ENCODE results near the gene TFB2M. TPM values are rescaled to one million over a fixed set of nuclear protein-coding genes. Genes with fewer than 3 reads are reported as not detected.
A peak's percentile ranks its signal among the peaks of the same experiment; 100 is the strongest.

TFB2M gene
- total and polyA plus RNA-seq, 2 of the 13 experiments (the other 11 are each of a cell fraction or from before 2014, with no cell fraction given): 15.7 to 31.4 TPM

- TF ChIP-seq GRHL1 (CRISPR knock-in tag; conservative IDR thresholded peaks at IDR 0.05): no peak
- TF ChIP-seq POGZ (CRISPR knock-in tag; IDR thresholded peaks at IDR 0.05): peak; percentile 70; the same call in 1 of the 2 replicates
- TF ChIP-seq NR0B2 (CRISPR knock-in tag; IDR thresholded peaks at IDR 0.05): no peak
- TF ChIP-seq ZFP82 (CRISPR knock-in tag; IDR thresholded peaks at IDR 0.05; ENCODE audit: borderline replicate concordance): no peak; the same call in 1 of the 2 replicates
- TF ChIP-seq, protein P1, sequence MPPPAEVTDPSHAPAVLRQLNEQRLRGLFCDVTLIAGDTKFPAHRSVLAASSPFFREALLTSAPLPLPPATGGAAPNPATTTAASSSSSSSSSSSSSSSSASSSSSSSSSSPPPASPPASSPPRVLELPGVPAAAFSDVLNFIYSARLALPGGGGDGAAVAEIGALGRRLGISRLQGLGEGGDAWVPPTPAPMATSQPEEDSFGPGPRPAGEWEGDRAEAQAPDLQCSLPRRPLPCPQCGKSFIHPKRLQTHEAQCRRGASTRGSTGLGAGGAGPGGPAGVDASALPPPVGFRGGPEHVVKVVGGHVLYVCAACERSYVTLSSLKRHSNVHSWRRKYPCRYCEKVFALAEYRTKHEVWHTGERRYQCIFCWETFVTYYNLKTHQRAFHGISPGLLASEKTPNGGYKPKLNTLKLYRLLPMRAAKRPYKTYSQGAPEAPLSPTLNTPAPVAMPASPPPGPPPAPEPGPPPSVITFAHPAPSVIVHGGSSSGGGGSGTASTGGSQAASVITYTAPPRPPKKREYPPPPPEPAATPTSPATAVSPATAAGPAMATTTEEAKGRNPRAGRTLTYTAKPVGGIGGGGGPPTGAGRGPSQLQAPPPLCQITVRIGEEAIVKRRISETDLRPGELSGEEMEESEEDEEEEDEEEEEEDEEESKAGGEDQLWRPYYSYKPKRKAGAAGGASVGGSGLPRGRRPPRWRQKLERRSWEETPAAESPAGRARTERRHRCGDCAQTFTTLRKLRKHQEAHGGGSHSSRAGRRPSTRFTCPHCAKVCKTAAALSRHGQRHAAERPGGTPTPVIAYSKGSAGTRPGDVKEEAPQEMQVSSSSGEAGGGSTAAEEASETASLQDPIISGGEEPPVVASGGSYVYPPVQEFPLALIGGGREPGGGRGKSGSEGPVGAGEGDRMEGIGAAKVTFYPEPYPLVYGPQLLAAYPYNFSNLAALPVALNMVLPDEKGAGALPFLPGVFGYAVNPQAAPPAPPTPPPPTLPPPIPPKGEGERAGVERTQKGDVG (CRISPR knock-in tag; IDR thresholded peaks at IDR 0.05; ENCODE audit: borderline replicate concordance): no peak
- TF ChIP-seq NFATC3 (CRISPR knock-in tag; IDR thresholded peaks at IDR 0.05): no peak
- no peak for TF ChIP-seq FIP1L1 (IDR thresholded peaks at IDR 0.05; ENCODE audit: borderline replicate concordance, insufficient read depth, low read depth, low read length)
- no peak for TF ChIP-seq CCAR2 (optimal IDR thresholded peaks at IDR 0.05; ENCODE audit: low read depth, low read length)
- no peak for TF ChIP-seq NFIB (CRISPR knock-in tag; IDR thresholded peaks at IDR 0.05; ENCODE audit: borderline replicate concordance)
- no peak for TF ChIP-seq ZNF605 (CRISPR knock-in tag; IDR thresholded peaks at IDR 0.05)
- TF ChIP-seq NCOA5 (CRISPR knock-in tag; IDR thresholded peaks at IDR 0.05): no peak
- TF ChIP-seq, protein P2, sequence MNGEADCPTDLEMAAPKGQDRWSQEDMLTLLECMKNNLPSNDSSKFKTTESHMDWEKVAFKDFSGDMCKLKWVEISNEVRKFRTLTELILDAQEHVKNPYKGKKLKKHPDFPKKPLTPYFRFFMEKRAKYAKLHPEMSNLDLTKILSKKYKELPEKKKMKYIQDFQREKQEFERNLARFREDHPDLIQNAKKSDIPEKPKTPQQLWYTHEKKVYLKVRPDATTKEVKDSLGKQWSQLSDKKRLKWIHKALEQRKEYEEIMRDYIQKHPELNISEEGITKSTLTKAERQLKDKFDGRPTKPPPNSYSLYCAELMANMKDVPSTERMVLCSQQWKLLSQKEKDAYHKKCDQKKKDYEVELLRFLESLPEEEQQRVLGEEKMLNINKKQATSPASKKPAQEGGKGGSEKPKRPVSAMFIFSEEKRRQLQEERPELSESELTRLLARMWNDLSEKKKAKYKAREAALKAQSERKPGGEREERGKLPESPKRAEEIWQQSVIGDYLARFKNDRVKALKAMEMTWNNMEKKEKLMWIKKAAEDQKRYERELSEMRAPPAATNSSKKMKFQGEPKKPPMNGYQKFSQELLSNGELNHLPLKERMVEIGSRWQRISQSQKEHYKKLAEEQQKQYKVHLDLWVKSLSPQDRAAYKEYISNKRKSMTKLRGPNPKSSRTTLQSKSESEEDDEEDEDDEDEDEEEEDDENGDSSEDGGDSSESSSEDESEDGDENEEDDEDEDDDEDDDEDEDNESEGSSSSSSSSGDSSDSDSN (CRISPR knock-in tag; IDR thresholded peaks at IDR 0.05): no peak
- TF ChIP-seq ZKSCAN8 (CRISPR knock-in tag; IDR thresholded peaks at IDR 0.05; ENCODE audit: borderline replicate concordance): peak; percentile 94; the same call in 1 of the 2 replicates
- no peak for TF ChIP-seq SNRNP70 (IDR thresholded peaks at IDR 0.05; ENCODE audit: low read depth, low read length)
- TF ChIP-seq MBNL3 (CRISPR knock-in tag; conservative IDR thresholded peaks at IDR 0.05): no peak
- TF ChIP-seq REXO4 (CRISPR knock-in tag; IDR thresholded peaks at IDR 0.05; ENCODE audit: borderline replicate concordance): no peak
- peak; percentile 88 for TF ChIP-seq SAP130 (CRISPR knock-in tag; IDR thresholded peaks at IDR 0.05; ENCODE audit: low read depth)
- TF ChIP-seq ZNF10 (CRISPR knock-in tag; IDR thresholded peaks at IDR 0.05; ENCODE audit: borderline replicate concordance, low read depth): no peak
- TF ChIP-seq ZBTB33 (CRISPR knock-in tag; IDR thresholded peaks at IDR 0.05): peak; percentile 64
Observed at GRCh38 chr1:246583448-246584185, 17.6 kb upstream of the TFB2M start (continued).
